Stimulated activated CD4-positive, alpha-beta T cell treated with anti-CD3 and anti-CD28 coated beads, TNF-alpha, amount 100 ng/mL, for 4 hours (primary cell): ENCODE data around the gene CDC42BPA.

ENCODE experiments used
- DNase-seq, 3 experiments: peaks; one replicate each; pipeline ENCODE4 v3.0.0-alpha.2; 2020; ENCODE audit warnings: low read depth in 3 of 3

Gene CDC42BPA

DNA sequence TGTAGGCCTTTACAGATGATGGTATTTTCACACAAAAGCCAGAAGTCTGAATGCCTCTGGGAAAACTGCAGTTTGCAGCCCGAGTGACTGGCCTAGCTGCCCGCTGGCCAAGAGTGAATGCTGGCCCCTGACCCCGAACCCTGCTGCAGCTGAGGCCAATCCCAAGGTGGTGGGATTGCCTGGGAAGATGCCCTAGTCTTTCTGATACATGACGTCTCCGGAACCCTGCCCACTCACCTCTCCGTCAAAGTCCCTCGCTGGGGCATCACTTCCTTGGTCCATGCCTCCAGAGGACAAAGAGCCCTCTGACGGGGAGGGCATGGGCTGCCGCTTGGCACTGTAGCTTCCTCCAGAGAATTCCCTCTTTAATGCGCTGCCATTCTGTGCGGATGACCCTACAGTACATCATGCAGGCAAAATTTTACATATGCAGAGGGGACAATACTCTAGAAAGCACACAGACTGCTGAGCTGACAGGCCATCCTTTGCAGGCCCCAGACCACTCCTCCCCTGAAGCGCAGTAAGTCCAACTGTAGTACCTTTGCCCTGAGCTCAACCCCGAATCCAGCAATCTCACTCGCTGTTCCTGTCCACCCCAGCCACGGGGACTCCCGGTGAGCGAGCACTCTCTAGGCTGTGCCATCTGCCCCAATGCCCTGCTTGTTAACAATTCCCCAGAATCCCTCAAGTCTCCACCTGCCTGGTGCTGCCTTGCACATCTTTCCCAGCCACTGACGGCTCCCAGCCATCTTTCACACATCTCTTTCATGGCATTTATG is 323.5 kb downstream of the CDC42BPA start:
- DNase-seq, result no peak

DNA sequence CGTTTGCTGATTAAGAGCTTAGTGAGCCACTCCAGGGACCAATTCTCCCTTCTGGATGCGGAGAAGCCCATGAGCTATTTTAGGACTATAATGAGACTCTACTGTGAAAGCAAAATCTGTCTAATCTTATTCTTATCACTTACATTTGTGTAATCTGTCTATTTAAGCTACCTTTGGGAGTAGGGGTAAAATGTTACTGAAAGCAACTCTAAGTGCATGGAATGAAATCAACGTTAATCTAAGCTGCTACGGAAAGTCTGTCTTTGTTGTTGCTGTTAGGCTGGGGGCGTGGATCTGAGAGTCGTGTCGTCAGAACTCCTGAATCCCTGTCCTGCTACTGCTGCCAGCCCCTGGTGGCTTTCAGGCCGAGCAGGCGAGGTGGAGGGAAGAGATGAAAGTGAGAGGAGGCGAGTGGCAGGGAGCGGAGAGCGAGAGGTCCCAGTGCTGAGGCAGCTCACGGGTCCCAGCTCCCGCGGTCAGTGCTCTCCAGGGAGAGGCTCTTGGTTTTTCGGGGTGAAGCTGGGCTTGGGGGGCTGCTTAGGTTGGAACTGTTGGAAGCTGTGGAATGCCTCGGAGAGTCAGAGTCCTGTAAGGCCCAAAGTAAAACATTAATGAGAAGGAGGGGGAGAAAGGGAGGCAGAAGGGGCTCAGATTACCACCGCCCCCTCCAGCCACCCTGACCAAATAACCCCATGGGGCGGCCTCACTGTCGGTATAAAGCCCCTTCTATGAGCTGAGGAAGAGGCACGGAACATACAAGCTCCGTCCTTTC is 324.3 kb downstream of the CDC42BPA start:
- no peak for DNase-seq

DNA sequence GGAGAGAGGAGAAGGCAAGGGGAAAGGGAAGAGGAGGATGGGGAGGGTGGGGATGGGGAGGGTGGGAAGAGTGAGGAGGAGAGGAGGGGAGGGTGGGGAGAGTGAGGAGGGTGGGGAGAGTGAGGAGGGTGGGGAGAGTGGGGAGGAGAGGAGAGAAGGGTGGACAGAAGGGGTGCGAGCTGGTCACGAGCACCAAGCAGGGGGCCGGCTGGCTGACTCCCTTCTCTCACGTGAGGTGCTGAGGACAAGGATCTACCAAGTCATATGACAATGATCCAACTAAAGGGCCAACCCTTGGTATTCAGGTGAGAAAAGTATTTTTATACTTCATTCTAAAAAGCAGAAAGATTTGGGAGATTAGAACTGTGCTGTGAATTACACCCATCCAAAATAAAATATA is 326.4 kb downstream of the CDC42BPA start:
- no peak for DNase-seq

DNA sequence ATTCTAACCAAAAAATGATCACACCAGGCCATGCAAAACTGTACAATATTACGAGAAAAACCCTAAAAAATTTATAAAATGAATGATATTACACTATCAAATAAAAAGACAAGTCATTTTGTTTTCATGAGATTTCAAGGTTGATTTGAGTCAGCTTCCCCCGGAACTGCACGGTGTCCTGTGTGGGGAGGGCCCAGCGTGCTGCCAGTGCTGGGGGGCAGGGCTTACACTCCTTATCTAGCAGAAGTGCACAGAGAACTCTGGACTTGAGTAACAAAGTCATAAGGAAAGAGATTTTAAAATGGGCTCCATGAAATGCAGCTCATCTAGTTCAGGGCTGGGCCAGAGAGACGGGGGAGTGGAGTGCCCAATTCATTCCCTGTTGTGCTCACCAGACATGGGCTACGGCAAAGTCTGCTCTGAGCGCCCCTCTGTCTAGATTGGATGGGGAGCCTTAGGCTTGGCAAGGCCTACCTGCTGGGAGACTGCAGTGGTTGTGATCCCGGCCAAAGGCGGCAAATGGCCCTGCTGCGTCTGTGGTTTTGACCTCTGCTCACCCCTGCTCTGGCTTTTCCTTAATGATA is 328.1 kb downstream of the CDC42BPA start:
- no peak for DNase-seq

DNA sequence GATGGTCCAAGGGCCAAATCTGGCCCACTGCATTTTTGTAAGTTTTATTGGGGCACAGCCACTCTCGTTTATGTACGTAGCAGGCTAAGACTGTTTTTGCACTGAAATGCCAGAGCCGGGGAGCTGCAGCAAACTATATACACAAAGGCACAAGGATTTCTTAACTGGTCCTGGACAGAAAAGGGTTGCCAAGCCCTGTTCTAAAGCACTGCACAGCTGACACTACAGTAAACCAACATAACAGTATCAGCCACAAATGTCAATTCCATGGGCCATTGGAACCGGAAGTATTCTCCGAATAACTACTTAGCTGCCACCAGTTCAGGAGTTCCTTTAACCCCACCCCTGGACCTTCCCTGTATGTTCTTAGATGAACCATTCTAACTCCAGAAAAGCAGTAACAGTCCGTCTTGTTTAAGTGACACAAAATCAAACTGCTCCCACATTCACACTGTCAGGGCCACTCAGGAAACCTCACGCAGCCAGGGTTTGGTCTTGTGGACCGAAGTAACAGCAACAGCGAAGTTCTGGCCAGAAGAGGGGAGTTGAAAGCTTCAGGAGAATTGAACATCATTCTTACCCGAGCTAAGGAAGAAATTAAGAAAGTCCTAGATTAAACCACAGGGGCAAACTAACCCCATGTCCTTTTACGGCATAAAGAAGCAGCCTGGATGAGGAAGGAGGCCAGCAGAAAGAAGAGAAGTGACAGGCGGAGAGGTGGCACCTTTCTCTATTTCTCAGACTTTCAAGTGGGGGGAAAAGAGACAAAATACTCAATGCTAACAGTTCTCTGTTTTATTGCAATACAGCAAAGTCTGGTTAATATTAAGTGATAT is 329.0 kb downstream of the CDC42BPA start:
- DNase-seq, result no peak

DNA sequence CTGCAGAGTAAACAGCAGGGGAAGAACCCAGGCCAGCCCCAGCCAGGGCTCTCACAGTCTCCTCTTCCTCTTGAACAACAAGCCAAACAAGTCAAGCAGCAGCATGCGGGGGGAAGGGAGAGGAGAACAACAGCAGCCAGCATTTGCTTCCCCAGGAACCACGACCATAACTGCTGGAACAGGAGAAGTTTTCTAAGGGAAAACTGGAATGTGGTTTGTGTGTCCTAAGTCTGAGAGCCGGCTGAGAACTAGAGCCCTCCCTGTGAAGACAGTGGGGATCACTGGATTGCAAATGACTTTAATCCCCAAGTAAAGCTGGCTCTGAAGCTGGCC is 330.0 kb downstream of the CDC42BPA start:
- DNase-seq, result no peak

DNA sequence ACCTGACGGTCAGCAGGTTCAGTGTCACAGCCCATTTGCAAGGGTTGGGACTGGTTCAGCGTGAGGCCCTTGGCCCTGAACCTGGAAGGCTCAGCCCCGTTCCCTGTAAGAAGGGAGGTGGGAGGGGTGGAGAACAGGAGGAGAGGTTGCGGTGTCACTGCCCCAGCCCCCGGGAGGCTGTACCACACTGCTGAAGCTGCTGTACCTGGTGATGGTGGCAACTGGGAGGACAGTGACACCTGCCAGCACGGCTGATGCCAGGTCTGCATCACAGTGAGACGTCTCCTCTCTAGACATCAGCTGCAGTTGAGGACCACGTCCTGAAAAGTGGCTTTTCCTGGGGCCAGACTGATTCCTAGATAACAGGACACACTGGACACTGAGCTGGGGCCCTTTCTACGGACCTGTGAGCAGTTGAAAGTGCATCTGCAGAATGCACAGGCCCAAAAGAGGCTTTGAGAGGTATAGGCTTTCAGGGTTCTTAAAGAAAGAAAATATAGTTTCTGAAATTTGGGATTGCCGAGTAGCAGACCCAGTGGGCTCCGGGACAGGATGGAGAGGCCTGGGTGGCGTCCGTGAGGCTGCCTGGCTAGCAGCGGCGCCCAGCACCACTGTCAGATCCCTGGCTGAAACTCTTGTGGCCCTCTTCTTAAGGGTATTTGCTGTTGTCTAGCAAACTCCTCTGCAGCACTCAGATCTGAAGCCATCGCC is 330.5 kb downstream of the CDC42BPA start:
- no peak for DNase-seq

DNA sequence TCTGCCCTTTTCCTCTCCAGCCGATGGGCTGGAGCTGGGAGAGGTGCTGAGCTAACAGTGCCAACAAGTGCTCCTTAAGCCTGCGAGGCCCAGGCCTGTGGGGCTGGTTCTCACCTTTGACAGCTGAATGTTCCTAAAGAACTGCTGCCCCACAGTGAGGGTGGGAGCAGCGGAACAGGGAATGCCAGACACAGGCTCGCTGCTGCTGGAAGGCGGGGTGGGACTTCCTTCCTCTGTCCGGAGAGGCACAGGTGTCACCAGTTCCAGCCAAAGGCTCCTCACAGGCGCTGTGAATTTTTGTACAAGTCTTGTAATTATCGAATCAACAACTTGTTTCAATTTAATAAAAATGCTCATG is 331.1 kb downstream of the CDC42BPA start:
- no peak for DNase-seq

DNA sequence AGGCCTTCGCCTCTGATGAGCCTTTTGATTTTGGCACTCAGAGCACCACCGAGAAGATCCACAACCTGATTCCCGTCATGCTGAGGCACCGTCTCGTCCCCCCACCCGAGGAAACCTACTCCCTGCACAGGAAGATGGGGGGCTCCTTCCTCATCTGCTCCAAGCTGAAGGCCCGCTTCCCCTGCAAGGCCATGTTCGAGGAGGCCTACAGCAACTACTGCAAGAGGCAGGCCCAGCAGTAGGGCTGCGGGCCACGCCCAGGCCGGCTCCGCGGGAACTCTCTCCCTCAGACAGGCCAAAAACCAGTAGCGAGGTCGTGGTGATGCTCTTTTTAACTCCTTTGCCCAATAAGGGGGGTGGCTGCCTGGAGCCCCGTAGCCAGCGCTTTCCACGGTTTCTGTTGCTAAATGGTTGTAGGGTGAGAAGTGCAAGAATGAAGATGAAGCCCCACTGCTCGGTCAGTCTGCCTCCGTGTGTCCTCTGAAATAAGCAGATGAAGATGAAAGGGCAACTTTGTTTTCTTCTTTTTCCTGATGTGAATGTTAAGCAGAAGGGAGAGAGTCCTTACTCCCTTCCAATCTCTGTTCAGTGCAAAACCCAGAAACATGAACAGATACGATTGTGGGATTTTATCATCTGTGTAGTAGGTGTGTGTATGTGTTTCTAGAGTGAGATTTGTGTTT is 331.7 kb downstream of the CDC42BPA start:
- no peak for DNase-seq

DNA sequence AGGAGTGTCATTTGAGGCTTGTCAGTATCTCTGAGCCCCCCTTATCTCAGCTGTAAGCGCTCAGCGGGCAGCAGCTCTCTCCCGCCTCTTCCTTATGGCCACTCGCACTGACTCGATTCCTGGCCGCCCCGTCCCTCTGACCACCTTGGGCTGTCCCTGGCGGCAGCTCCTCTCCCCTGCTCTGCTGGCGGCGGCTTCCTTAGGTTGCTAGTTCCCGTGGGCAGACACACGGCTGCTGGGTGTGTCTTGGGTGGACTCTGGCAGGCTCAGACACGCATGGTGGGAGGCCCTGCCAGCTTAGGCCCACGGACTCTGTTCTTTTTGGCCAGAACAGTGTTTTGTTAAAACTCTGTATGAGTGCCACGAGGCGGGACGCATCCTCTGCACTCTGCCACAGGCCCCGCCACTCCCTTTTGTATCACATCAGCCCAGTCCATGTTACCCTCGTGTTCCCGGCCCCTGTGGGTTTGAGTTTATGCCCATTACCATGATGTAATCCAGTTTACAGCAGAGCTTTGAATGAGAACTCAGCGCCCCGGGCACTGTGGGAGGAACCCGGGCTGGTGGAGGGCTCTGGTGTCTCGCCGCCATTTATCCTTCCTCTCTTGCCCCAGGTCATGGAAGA is 332.3 kb downstream of the CDC42BPA start:
- DNase-seq, result no peak

DNA sequence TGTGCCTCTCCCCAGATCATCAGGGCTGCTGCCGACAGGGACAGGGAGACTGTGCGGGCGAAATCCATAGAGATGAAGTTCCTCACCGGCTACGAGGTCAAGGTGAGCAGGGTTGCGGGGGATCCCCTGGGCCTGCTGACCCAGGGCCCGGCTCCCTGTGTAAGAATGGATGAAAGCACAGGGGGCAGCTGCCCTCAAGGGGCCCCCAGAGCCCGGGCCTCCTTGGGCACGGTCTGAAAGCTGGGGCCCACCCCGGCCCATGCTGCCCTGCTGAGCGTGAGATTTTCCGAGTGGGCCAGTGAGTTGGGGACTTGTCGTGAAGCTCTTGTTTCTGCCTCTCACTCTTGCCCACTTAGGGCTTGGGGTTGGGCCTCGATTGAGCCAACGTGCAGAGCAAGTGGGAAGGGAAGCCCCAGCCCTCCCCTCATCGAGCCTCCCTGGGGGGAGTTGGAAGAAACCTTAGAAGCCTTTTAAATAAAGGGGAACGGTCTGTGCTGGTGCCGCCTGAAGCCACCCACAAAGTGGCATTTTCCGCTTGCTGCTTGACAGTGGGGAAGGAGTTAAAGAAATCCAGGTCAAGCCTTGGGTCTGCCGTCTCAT is 333.0 kb downstream of the CDC42BPA start:
- DNase-seq, result no peak

DNA sequence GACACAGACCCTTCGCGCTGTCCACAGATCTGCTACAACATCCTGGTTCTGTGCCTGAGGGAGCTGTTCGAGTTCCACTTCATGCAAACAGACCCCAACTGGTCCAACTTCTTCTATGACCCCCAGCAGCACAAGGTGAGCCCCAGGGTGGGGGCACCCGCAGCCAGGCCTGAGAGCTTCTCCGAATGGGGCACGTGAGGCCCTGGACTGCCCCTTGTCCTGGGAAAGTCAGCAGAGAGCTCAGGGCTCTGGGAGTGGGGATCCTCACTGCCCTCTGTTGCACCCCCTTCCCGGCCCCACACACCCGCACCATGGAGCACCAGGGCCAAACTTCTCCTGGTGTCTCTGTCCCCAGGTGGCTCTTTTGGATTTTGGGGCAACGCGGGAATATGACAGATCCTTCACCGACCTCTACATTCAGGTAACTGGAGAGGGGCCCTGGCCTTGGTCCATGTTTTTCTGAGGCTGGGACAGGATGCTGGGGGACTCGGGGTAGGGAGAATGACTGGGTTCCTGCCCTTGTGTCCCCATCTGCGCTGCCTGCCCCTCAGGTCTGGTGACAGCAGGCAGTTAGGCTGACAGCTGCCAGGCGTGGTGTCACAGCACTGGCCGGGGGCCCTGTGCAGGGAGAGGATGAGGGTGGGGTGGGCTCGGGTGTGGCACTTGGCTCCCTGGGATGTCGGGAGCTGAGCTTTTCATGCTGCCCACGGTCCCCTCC is 333.6 kb downstream of the CDC42BPA start:
- no peak for DNase-seq

DNA sequence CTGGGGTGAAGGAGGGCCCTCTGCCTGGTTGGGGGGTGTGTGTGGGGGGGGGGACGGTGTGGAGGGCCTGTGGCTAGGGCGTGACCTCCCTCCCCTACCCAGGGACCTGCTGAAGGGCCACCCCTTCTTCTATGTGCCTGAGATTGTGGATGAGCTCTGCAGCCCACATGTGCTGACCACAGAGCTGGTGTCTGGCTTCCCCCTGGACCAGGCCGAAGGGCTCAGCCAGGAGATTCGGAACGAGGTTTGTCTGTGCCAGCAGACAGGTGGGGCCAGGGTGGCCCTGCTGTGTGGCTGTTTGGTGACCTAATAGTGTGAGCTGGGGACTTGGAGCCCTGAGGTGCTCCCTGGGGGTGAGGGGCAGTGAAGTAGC is 334.3 kb downstream of the CDC42BPA start:
- no peak for DNase-seq

DNA sequence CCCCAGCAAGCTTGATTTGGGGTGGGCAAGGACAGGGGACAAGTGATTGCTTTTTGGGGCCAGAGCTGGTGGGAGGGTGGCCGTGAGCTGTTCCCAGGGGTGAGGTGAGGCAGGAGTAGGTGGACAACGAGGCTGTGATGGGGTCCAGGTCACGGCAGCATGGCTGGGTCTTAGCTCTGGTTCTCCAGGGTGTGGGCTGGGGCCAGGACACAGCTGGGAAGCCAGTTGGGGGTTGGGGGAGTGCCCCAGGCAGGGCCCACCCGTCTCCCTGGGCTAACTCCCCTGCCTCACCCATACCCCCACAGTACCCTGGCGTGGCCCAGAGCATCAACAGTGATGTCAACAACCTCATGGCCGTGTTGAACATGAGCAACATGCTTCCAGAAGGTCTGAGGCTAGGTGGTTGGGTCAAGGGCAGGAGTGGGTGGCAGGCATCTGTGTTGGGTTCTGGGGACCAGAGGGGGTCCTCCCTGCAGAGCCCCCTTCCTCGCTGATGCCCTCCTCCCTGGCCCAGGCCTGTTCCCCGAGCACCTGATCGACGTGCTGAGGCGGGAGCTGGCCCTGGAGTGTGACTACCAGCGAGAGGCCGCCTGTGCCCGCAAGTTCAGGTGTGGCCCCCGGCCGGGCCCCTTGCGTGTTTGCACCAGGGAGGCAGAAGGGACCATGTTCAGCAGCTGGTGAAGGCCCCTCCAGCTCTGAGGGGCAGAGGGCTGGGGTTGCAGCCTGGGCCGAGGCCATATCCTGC is 334.9 kb downstream of the CDC42BPA start:
- DNase-seq, result no peak

DNA sequence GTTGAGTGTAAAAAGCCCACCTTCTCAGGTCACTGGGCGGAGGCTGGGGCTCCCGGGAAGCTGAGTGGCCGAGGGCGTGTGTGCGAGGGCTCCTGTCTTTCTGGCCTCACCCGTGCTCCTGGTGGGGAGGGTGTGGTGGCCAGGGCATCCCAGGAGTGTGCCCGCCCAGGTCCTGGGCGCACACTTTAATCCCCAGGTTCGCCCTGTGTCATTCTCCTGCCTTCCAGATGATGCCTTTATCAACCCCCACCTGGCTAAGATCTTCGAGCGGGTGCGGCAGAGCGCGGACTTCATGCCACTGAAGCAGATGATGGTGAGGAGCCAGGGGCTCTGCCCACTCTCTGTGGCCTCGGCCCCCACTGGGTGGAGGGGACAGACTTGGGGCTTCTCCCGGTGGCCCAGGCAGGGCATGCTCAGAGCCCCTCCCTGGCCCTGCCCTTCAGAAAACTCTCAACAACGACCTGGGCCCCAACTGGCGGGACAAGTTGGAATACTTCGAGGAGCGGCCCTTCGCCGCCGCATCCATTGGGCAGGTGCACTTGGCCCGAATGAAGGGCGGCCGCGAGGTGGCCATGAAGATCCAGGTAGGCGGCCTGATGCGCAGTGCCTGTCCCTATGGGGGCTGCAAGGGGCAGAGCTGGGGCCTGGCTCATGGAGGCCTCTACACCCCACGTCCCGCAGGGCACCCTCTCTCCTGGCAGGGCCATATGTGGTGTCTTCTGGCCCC is 335.7 kb downstream of the CDC42BPA start:
- no peak for DNase-seq

DNA sequence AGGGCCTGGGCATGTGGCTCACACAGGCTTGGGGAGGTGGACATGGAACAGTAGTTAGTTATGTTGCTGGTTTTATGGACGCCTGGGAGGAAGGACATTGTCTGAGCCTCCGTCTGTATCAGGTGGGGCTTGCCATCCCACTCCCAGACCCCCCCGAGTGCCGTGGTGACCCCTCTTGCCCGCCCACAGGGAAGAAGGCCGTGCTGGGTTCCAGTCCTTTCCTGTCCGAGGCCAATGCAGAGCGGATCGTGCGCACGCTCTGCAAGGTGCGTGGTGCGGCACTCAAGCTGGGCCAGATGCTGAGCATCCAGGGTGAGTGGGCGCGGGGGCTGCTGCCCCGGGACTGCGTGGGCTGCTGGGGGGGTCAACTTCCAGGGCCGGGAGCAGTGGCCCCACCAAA is 336.5 kb downstream of the CDC42BPA start:
- DNase-seq, result no peak

DNA sequence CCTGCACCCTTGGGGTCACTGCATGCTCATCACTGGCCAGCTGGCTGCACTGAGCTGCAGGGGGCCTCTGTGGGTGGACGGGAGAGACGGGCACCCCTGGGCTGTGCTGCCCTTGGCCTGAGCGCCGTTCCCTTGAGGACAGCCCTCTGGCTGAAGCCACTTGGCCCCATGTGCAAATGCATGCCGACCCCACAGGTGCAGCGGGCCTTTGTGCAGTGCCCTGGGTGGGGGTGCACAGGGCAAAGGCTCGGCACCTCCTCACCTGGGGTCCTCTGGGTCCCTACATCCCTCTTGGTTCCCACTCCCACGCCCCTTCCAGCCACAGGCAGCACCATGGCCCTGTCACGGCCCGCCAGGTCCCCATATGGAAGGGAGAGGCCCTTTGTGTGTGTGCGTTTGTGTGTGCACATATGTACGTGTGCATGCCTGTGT is 336.9 kb downstream of the CDC42BPA start:
- DNase-seq, result no peak
